ENCODE measurements around the gene ELMO1. TPM values are rescaled to one million over a fixed set of nuclear protein-coding genes. Genes with fewer than 3 reads are reported as not detected.

Gene ELMO1
- total RNA-seq, 1 experiment from 2014 or later: 1.1 TPM

GRCh38 chr7:37356911-37357636, 91.6 kb downstream of the ELMO1 start:
- H2AFZ ChIP-seq (ENCODE audit: low read depth, low read length, poor library complexity, severe bottlenecking): no peak overlapping the region
- CTCF ChIA-PET: no interaction called here

More at GRCh38 chr7:37356911-37357636, 91.6 kb downstream of the ELMO1 start:
- ChIA-PET RAD21 (ENCODE audit: low non-redundant PET in 1 of 2, low total read pairs in 2 of 2, uncharacterized antibody in 2 of 2, unreplicated experiment in 2 of 2) (no interaction called here), POLR2A (no interaction called here)
- Histone ChIP-seq H3K36me3 (ENCODE audit: control insufficient read depth in 1 of 2, insufficient read depth in 2 of 2, low read length in 2 of 2) (no peaks in the 10 kb centered on the region), H3K9ac (ENCODE audit: low read length) (no peak overlapping the region), H3K27me3 (ENCODE audit: insufficient read depth, low read length) (0 out of 2 replicates have a peak, but pooled peaks cover 4% of the 10 kb centered on the region), H4K20me1 (ENCODE audit: insufficient read depth) (no peaks in the 10 kb centered on the region), H3K4me1 (ENCODE audit: control insufficient read depth in 1 of 2, insufficient read depth in 2 of 2, low read length in 2 of 2) (no peaks in the 10 kb centered on the region), H3K9me3 (ENCODE audit: control insufficient read depth in 1 of 2, insufficient read depth in 1 of 2, low read depth in 1 of 2, low read length in 2 of 2) (no peaks in the 10 kb centered on the region), H3K79me2 (ENCODE audit: insufficient read depth, low read length) (no peaks in the 10 kb centered on the region), H3K27ac (ENCODE audit: low read depth, low read length) (no peak overlapping the region), H3K4me2 (ENCODE audit: low read length) (no peak overlapping the region), H3K4me3 (replicated peaks in 1 of 2; ENCODE audit: low read depth in 1 of 2, low read length in 2 of 2) (no peak overlapping the region), H3K9me2 (ENCODE audit: insufficient read depth) (no peaks in the 10 kb centered on the region)
- DNase-seq (ENCODE audit: low read depth, low spot score): no peak
- TF ChIP-seq YY1 (IDR thresholded peaks at IDR 0.05; ENCODE audit: extremely low read depth, insufficient replicate concordance, low read depth, low read length): no peak
- TF ChIP-seq POLR2A (IDR thresholded peaks at IDR 0.05; ENCODE audit: borderline replicate concordance, extremely low read depth, insufficient read depth, insufficient read length): no peak
- no peak for TF ChIP-seq TCF7L2 (IDR thresholded peaks at IDR 0.05; ENCODE audit: borderline replicate concordance, extremely low read depth, insufficient read depth, insufficient read length)
- TF ChIP-seq ZFX (IDR thresholded peaks at IDR 0.05): no peak
- TF ChIP-seq, protein P1, sequence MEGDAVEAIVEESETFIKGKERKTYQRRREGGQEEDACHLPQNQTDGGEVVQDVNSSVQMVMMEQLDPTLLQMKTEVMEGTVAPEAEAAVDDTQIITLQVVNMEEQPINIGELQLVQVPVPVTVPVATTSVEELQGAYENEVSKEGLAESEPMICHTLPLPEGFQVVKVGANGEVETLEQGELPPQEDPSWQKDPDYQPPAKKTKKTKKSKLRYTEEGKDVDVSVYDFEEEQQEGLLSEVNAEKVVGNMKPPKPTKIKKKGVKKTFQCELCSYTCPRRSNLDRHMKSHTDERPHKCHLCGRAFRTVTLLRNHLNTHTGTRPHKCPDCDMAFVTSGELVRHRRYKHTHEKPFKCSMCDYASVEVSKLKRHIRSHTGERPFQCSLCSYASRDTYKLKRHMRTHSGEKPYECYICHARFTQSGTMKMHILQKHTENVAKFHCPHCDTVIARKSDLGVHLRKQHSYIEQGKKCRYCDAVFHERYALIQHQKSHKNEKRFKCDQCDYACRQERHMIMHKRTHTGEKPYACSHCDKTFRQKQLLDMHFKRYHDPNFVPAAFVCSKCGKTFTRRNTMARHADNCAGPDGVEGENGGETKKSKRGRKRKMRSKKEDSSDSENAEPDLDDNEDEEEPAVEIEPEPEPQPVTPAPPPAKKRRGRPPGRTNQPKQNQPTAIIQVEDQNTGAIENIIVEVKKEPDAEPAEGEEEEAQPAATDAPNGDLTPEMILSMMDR (IDR thresholded peaks at IDR 0.05 in 2 of 3, conservative IDR thresholded peaks at IDR 0.05 in 1 of 3; ENCODE audit: borderline replicate concordance in 1 of 3, insufficient read depth in 1 of 3, low read depth in 2 of 3, low read length in 2 of 3): no peak
- TF ChIP-seq CBX3 (IDR thresholded peaks at IDR 0.05; ENCODE audit: low read depth): no peak
- TF ChIP-seq POLR2AphosphoS5 (IDR thresholded peaks at IDR 0.05; ENCODE audit: low read depth, low read length): no peak
- TF ChIP-seq CEBPB (IDR thresholded peaks at IDR 0.05; ENCODE audit: low read depth): no peak
- no peak for TF ChIP-seq EZH2 (IDR thresholded peaks at IDR 0.05)
- no peak for TF ChIP-seq SRF (IDR thresholded peaks at IDR 0.05; ENCODE audit: low read depth)
- TF ChIP-seq, protein P2, sequence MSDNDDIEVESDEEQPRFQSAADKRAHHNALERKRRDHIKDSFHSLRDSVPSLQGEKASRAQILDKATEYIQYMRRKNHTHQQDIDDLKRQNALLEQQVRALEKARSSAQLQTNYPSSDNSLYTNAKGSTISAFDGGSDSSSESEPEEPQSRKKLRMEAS (IDR thresholded peaks at IDR 0.05): no peak
- TF ChIP-seq FOSL1 (IDR thresholded peaks at IDR 0.05; ENCODE audit: low read depth): no peak
- TF ChIP-seq EGR1 (IDR thresholded peaks at IDR 0.05; ENCODE audit: low read depth): no peak
- TF ChIP-seq ELF1 (IDR thresholded peaks at IDR 0.05; ENCODE audit: borderline replicate concordance, low read depth): no peak
- no peak for TF ChIP-seq REST (IDR thresholded peaks at IDR 0.05; ENCODE audit: low read depth)
- no peak for TF ChIP-seq ZNF274 (IDR thresholded peaks at IDR 0.05; ENCODE audit: low read depth, low read length)
- ATAC-seq: no peak
- no TSS peak for BruUV-seq (replicated peaks)
- intact Hi-C loops (cut with micrococcal nuclease): no loop called here
